GM19324 (cell line): ENCODE results near the gene AHCYL1.

Source experiments
- ATAC-seq: cut with Tn5 transposase; IDR thresholded peaks from one replicate; pipeline ENCODE4 v1.9.1; 2021; ENCODE audit warnings: mild to moderate bottlenecking, moderate library complexity; ENCODE audit not compliant: unreplicated experiment, low FRiP score

Gene AHCYL1

GRCh38 chr1:110034040-110034450 lies 49.5 kb downstream of the AHCYL1 start:
- no peak for ATAC-seq

DNA sequence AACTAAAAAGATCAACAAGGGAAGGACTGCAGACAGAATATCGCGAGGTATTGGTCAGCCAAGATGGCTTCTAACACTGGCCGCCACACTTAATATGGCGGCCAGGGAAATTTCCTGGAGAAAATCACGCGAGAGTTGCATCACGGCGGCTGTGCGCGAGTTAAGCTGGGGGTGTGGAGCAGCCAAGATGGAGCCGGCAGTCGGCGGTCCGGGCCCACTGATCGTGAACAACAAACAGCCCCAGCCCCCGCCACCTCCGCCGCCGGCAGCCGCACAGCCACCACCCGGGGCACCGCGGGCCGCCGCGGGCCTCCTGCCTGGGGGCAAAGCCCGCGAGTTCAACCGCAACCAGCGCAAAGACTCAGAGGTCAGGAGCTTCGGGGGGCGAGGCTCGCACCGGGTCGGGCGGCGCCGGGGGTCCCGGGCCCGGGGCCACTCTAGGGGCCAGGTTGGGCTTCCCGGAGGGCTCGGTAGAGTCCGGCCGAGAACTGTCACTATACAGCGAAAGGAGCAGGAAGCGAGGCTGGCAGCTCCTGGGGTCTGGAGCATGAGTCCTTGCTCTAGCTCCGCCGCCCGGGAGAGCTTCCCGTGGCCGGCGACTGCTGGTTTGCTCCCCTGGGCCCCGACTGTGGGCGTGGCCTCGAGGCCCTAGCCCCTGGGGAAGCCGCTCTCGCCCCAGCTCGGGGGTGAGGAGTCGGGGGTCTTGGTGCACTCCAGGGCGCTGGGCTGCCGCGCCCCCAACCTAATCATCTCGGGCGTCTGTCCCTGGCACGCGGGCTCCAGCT lies 50.1 kb downstream of the AHCYL1 start, which contains the start of gene STRIP1:
STRIP1 (plus strand) TSS at position 174 of the 785 bp plus-strand sequence; CDS start at position 188, 14 bp downstream.
- peak; percentile 89 for ATAC-seq

DNA sequence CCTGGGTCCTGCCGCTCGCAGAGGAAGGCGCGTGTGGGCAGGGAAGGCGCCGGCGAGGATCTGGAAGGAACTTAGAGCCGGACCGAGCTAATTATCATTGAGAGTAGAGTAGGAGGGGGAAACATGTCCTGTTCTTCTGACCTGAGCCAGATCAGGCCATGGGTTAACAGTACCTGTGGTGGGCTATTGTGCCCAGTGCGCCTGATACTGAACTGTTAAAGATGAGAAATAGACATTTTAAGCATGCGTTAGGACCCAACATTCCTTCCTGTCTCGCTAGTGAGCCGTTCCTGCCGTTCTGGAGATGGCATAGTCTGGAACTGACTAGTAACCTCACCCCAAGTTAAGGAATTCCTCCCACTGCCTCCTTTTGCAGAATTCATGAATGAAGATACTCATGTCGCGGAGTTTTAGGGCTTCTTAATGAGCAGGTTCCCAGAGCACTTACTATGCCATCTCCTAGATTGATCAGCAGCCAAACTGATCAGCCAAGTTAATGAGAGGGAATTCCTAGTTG lies 50.7 kb downstream of the AHCYL1 start:
- ATAC-seq, result no peak

- no peak for ATAC-seq
Measured at GRCh38 chr1:110038271-110038670, 53.7 kb downstream of the AHCYL1 start.

DNA sequence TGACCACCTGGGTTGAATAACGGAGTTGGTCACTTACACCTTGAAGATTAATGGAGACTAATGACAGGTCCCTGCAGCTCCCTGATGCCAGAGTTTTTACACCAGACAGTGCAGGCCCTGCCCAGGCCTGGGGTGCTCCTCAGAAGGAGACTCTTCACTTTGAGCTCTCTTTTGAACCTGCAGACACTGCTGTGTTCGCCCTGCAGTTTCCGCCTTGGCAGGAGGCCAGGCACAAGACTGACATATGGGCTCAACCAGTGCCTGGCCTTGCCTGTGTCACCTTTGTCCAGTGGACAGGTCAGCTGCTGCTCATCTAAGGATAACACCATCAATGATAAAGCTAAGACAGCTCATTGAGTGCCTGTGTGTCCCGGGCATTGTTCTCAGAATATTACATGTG lies 55.1 kb downstream of the AHCYL1 start:
- no peak for ATAC-seq

DNA sequence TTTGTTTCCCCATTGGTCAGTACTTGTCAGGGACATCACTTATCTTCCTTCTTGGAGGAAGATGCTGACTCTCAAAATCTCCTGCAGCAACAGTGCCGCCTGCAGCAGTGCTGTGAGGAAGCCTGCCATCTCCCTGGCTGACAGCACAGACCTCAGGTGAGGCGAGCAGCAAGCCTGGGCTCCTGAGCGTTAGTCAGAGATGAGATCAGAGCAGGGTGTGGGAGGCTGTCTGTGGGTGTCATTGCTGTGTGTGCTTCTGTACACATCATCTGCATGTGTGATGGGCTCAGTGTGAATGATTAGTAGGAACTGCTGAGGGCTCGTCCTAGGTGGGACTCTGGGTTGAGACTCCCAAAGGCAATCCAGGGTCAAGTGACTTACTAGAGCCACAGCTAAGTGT lies 56.0 kb downstream of the AHCYL1 start:
- no peak for ATAC-seq

GRCh38 chr1:110043016-110043415 lies 58.5 kb downstream of the AHCYL1 start:
- ATAC-seq, result no peak

DNA sequence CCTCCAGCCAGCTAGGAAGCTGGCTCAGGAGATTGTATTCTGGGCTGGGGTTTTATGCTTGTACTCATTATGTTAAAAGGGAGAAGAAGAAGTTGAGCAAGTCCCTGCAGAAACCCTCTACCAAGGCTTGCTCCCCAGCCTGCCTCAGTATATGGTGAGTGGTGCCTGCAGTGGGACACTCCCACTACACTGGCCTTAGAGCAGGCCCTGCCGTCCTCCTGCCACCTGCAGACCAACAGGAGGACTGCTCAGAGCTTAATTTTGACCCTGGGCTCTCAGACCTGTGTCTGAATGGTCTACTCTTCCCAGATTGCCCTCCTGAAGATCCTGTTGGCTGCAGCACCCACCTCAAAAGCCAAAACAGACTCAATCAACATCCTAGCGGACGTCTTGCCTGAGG lies 62.9 kb downstream of the AHCYL1 start:
- no peak for ATAC-seq

DNA sequence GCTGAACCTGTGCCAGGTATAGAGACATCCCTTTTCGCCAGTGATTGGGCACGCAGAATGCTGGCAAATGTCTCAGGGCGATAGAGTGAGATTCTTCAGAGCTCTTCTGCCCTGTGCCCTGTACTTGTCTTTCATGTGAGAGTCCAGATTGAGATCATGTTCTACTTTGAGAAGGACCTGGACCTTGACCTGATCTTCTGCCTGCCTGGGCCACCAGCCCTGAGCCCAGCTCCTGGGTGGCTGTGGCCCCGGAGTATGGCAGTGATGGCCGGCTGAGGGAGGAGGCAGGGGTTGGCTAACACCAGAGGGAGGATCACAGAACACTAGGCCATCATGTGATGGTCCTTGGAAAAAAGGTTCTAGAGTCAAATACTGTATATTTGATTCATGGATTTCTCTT lies 63.7 kb downstream of the AHCYL1 start:
- ATAC-seq, result no peak

DNA sequence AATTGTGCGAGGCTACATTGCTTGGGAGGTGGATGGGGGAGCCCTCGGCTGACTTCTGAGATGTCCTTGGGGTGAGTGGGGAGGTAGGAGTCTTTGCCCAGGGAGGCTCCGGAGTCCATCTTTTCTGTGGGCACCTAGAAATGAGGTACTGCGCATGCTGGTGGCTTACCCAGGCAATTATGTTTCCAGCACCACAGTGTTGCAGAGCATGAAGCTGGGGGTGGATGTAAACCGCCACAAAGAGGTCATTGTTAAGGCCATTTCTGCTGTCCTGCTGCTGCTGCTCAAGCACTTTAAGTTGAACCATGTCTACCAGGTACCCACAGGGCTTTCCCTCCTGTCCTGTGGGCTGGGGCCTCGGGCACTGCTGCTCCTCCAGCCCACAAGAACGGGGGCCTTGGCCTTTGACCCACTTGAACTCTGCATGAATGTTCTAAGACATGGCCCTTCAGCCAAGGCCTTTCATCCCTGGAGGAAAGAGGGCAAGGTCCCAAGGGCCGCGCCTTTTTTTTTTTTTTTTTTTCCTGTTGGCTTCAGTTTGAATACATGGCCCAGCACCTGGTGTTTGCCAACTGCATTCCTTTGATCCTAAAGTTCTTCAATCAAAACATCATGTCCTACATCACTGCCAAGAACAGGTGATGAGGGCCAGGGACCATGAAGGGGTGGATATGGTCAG lies 64.5 kb downstream of the AHCYL1 start:
- ATAC-seq, result no peak

- ATAC-seq, result no peak
Measured at GRCh38 chr1:110049801-110050601, 65.4 kb downstream of the AHCYL1 start.

DNA sequence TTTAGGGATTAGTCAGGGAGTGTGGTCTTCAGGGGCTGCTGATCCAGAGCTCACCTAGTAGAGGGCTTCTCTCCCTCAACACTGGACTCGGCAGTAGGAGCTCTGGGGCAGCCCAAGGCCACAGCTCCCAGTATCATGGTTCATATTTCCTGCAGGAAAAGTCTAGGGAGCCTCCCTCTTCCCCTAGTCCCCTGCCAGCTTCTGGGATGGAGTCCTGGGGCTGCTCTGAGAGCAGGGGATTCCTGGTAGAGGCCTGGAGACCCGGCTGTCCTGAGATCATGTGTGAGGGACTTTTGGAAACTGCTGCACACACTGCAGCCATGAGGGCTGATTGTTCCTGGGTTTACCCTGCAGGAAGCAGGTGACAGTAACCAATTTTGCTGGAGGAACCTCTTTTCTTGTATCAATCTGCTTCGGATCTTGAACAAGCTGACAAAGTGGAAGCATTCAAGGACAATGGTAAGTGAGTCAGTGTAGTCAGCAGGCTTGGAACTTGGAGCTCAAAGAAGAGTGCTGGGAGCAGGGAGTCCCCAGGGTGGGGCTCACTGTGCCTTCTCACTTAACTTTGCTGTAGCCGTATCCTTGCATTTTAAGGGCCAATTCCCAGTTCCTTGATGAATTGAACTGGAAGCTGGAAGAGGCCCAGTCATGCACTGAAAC lies 66.2 kb downstream of the AHCYL1 start:
- ATAC-seq, result no peak

- ATAC-seq, result no peak
Measured at GRCh38 chr1:110051262-110051648, 66.7 kb downstream of the AHCYL1 start.

DNA sequence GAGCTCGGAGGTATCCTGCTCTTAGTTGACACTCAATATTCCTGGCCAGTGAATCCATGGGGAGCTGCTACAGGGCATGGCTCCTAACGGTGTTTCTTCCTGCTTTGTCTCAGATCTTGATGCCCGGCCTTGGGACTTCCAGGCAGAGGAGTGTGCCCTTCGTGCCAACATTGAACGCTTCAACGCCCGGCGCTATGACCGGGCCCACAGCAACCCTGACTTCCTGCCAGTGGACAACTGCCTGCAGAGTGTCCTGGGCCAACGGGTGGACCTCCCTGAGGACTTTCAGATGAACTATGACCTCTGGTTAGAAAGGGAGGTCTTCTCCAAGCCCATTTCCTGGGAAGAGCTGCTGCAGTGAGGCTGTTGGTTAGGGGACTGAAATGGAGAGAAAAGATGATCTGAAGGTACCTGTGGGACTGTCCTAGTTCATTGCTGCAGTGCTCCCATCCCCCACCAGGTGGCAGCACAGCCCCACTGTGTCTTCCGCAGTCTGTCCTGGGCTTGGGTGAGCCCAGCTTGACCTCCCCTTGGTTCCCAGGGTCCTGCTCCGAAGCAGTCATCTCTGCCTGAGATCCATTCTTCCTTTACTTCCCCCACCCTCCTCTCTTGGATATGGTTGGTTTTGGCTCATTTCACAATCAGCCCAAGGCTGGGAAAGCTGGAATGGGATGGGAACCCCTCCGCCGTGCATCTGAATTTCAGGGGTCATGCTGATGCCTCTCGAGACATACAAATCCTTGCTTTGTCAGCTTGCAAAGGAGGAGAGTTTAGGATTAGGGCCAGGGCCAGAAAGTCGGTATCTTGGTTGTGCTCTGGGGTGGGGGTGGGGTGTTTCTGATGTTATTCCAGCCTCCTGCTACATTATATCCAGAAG lies 69.2 kb downstream of the AHCYL1 start:
- peak; percentile 40 for ATAC-seq

DNA sequence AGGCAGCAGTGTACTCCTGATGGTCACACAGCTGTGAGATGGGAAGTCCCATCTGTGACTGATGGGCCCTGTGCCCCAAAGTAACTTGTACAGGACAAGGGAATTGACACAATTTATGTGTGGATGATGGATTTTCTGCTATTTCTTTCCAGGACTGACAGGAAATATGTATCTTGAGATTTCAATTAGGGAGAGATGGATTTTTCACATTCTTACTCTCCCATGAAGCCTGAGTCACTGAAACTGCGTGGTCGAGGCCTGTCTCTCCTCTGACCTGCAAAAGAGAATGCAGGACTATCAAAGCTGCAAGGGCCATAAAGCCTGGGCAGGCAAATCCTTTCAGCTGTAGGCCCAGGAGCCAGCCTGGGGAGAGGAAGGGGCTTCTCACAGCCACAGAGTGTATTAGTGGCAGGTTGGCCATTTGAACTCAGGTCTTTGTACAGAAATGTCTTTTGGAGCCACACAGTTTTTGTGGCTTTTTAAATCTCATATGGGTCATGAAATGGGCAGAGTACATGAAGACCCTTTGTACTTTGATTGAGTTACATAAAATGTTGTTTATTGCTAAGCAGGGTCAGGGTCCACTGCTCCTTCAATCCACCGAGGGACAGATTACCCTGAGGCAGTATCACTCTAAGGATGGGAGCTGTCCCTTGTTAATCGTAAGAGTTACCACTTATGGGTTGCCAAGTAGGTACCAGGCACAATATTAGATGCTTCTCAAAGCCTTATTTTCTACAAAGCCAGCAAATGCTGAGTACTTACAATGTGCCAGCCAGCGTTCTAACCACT lies 71.1 kb downstream of the AHCYL1 start:
- ATAC-seq, result no peak

- ATAC-seq, result no peak
Measured at GRCh38 chr1:110056285-110056683, 71.7 kb downstream of the AHCYL1 start.

GRCh38 chr1:110056776-110057175 lies 72.2 kb downstream of the AHCYL1 start:
- no peak for ATAC-seq

DNA sequence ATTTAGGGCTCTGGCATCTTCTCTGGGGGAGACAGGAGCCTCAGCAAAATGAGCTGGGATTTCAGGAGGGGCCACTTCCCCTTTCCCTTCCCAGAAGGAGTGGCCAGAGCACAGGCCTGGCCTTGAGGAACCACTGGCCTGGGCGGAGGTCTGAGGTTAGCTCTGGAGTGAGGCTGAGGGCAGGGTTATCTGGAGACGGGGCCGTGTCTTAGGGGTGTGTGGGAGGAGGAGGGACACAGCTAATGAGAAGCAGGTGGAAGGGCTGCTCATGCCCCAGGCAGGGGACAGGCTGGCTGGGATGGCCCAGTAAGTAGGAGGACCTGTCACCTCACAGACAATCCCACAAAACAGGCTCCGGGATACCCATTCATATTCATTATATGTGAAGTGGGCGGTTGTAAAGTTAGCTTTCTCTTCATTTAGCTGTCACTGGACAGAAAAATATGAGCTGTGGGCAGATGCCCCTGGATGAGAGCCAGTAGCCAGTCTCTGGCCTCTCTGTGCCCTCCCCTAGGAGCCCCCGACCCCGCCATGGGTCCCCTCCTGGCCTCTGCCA lies 73.5 kb downstream of the AHCYL1 start:
- ATAC-seq, result no peak
